ENCODE measurements around the gene NUCB2. TPM values are rescaled to one million over a fixed set of nuclear protein-coding genes. Genes with fewer than 3 reads are reported as not detected.

Gene NUCB2
- total RNA-seq, 1 experiment from 2014 or later: 27.6 TPM

DNA sequence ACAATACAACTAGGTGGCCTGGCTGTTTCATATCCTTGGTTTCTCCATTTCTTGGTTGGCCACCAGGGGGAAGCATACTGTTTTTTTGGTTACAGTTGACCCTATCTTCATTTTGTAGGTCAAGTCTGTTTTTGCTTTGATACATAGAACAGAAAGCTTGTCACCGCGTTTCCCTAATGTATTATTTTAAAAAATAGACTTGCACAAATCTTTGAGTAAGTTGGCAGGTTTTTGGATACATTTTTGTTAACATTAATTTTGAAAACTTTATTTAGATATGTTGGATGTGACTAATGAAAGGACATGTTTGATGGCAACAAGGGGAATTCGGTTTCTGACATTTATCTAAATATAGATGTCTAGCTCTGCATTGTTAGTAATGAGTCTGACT is 78.1 kb downstream of the NUCB2 start:
- TF ChIP-seq EZH2phosphoT487 (IDR thresholded peaks at IDR 0.05; ENCODE audit: borderline replicate concordance, low read length) (no peak), EZH2 (IDR thresholded peaks at IDR 0.05; ENCODE audit: low read length, unreplicated experiment) (no peak)
- TF ChIP-seq, protein P1, sequence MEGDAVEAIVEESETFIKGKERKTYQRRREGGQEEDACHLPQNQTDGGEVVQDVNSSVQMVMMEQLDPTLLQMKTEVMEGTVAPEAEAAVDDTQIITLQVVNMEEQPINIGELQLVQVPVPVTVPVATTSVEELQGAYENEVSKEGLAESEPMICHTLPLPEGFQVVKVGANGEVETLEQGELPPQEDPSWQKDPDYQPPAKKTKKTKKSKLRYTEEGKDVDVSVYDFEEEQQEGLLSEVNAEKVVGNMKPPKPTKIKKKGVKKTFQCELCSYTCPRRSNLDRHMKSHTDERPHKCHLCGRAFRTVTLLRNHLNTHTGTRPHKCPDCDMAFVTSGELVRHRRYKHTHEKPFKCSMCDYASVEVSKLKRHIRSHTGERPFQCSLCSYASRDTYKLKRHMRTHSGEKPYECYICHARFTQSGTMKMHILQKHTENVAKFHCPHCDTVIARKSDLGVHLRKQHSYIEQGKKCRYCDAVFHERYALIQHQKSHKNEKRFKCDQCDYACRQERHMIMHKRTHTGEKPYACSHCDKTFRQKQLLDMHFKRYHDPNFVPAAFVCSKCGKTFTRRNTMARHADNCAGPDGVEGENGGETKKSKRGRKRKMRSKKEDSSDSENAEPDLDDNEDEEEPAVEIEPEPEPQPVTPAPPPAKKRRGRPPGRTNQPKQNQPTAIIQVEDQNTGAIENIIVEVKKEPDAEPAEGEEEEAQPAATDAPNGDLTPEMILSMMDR (conservative IDR thresholded peaks at IDR 0.05; ENCODE audit: low read depth, low read length): peak; percentile 75
- Histone ChIP-seq H3K9me3 (ENCODE audit: low read length) (no peaks in the 10 kb centered on the region), H3K79me2 (ENCODE audit: low read length) (no peaks in the 10 kb centered on the region), H4K20me1 (ENCODE audit: low read length) (no peaks in the 10 kb centered on the region), H3K9me2 (replicated peaks; ENCODE audit: low read length) (no peaks in the 10 kb centered on the region), H3K36me3 (ENCODE audit: low read depth, low read length) (no peaks in the 10 kb centered on the region), H3K4me2 (ENCODE audit: low read length) (peak overlapping the region; percentile 99), H3F3A (ENCODE audit: low read length, unreplicated experiment) (no peaks in the 10 kb centered on the region), H3K9ac (ENCODE audit: low read length) (peak overlapping the region; percentile 68; the same call in 1 of the 2 replicates), H3K4me1 (ENCODE audit: insufficient read depth, low read length) (peaks cover 5% of the 10 kb centered on the region; the same call in 1 of the 2 replicates), H3K4me3 (ENCODE audit: low read length) (peak overlapping the region; percentile 69), H3K27ac (ENCODE audit: low read length) (no peak overlapping the region), H3K27me3 (ENCODE audit: low read length) (no peaks in the 10 kb centered on the region), H2AFZ (ENCODE audit: low read length) (peak overlapping the region; percentile 82)
- ATAC-seq (peak; percentile 14; the same call in 1 of the 2 replicates), DNase-seq (peak; percentile 73)
- POLR2A ChIA-PET (ENCODE audit: unreplicated experiment): interaction anchor here (0.7 kb wide), 1 partner anchor 192 kb away, joined by 16 read pairs; the partner anchor contains the start of gene OTOG
- CTCF ChIA-PET: interaction anchor here (0.6 to 1.1 kb wide), 4 partner anchors 87 to 173 kb away, joined by 3 to 8 read pairs (median 4); no protein-coding TSS in a partner anchor
- BruUV-seq (replicated peaks): no TSS peak
- intact Hi-C loops (cut with micrococcal nuclease): loop anchor here (5.0 kb wide), 1 partner anchor 277 kb away; the partner anchor contains the start of gene RPS13

DNA sequence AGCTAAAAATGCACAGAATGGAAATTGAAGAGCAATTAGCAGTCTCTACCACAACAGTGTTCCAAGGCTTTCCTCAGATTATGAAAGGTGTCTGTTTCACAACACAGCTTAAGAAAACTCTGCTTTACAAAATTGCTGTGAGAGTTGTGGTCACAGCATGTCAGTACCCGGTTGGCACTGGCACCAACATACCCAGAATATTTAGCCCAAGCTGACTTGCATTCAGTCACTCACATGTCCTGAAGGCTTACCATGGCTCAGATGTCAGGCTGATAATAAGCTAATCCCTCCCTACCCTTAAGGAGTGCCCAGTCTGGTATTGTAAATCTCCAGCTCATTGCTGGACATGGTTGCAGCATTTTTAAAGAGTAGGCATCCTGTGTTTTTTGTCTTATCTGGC is 90.0 kb downstream of the NUCB2 start:
- H3K36me3 ChIP-seq (ENCODE audit: low read depth, low read length): peaks cover 29% of the 10 kb centered on the region; the same call in 1 of the 2 replicates
- no peak for DNase-seq
- H3F3A ChIP-seq (ENCODE audit: low read length, unreplicated experiment): no peaks in the 10 kb centered on the region
- no peaks in the 10 kb centered on the region for H3K4me1 ChIP-seq (ENCODE audit: insufficient read depth, low read length)
- no peak overlapping the region for H3K9ac ChIP-seq (ENCODE audit: low read length)
- ATAC-seq: no peak
- no peaks in the 10 kb centered on the region for H4K20me1 ChIP-seq (ENCODE audit: low read length)
- H3K4me3 ChIP-seq (ENCODE audit: low read length): no peak overlapping the region
- H3K27me3 ChIP-seq (ENCODE audit: low read length): no peaks in the 10 kb centered on the region
- no peak for TF ChIP-seq EZH2phosphoT487 (IDR thresholded peaks at IDR 0.05; ENCODE audit: borderline replicate concordance, low read length)
- no peak for TF ChIP-seq EZH2 (IDR thresholded peaks at IDR 0.05; ENCODE audit: low read length, unreplicated experiment)
- TF ChIP-seq, protein P1 (conservative IDR thresholded peaks at IDR 0.05; ENCODE audit: low read depth, low read length): no peak
- H3K9me3 ChIP-seq (ENCODE audit: low read length): peaks cover 22% of the 10 kb centered on the region; the same call in 1 of the 2 replicates
- intact Hi-C loops (cut with micrococcal nuclease): no loop called here
- CTCF ChIA-PET: no interaction called here
- H3K9me2 ChIP-seq (replicated peaks; ENCODE audit: low read length): no peaks in the 10 kb centered on the region
- POLR2A ChIA-PET (ENCODE audit: unreplicated experiment): no interaction called here
- H3K4me2 ChIP-seq (ENCODE audit: low read length): no peak overlapping the region
- no peak overlapping the region for H3K27ac ChIP-seq (ENCODE audit: low read length)
- H3K79me2 ChIP-seq (ENCODE audit: low read length): no peaks in the 10 kb centered on the region
- H2AFZ ChIP-seq (ENCODE audit: low read length): no peak overlapping the region
- no TSS peak for BruUV-seq (replicated peaks)

DNA sequence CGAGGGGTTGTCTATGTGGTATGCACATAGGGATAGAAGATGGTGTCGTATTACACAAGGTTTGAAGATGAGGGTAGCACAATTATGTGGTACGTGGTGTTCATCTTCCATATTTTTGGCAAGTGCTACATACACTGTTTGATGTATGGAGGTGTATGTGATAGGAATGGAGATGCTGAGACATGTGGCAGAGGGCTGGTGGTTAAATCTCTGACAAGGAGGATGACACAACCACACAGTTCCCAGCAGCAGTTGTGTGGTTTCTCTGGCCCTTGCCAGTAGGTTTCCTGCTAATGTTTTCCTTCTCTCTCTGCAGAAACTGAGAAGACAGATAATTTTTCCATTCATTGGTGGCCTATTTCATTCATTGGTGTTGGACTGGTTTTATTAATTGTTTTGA is 92.0 kb downstream of the NUCB2 start:
- intact Hi-C loops (cut with micrococcal nuclease): no loop called here
- ATAC-seq (no peak), DNase-seq (no peak)
- ChIA-PET CTCF (no interaction called here), POLR2A (ENCODE audit: unreplicated experiment) (no interaction called here)
- H3K27ac ChIP-seq (ENCODE audit: low read length): no peak overlapping the region
- no peaks in the 10 kb centered on the region for H3K9me2 ChIP-seq (replicated peaks; ENCODE audit: low read length)
- H3K4me1 ChIP-seq (ENCODE audit: insufficient read depth, low read length): no peaks in the 10 kb centered on the region
- no peaks in the 10 kb centered on the region for H4K20me1 ChIP-seq (ENCODE audit: low read length)
- no peak overlapping the region for H2AFZ ChIP-seq (ENCODE audit: low read length)
- TF ChIP-seq EZH2phosphoT487 (IDR thresholded peaks at IDR 0.05; ENCODE audit: borderline replicate concordance, low read length): no peak
- TF ChIP-seq EZH2 (IDR thresholded peaks at IDR 0.05; ENCODE audit: low read length, unreplicated experiment): no peak
- TF ChIP-seq, protein P1 (conservative IDR thresholded peaks at IDR 0.05; ENCODE audit: low read depth, low read length): no peak
- BruUV-seq (replicated peaks): no TSS peak
- H3K9me3 ChIP-seq (ENCODE audit: low read length): peaks cover 23% of the 10 kb centered on the region; the same call in 1 of the 2 replicates
- no peaks in the 10 kb centered on the region for H3K79me2 ChIP-seq (ENCODE audit: low read length)
- peaks cover 41% of the 10 kb centered on the region; the same call in 1 of the 2 replicates for H3K36me3 ChIP-seq (ENCODE audit: low read depth, low read length)
- H3K27me3 ChIP-seq (ENCODE audit: low read length): no peaks in the 10 kb centered on the region
- H3K4me3 ChIP-seq (ENCODE audit: low read length): no peak overlapping the region
- no peaks in the 10 kb centered on the region for H3F3A ChIP-seq (ENCODE audit: low read length, unreplicated experiment)
- no peak overlapping the region for H3K9ac ChIP-seq (ENCODE audit: low read length)
- no peak overlapping the region for H3K4me2 ChIP-seq (ENCODE audit: low read length)

Data from PC-3 (cell line).